ENCODE results near the gene TOE1. TPM values are rescaled to one million over a fixed set of nuclear protein-coding genes. Genes with fewer than 3 reads are reported as not detected.
A peak's percentile ranks its signal among the peaks of the same experiment; 100 is the strongest.

TOE1 gene
- total RNA-seq, 2 donors from 2014 or later: 9.6 to 16.7 TPM

GRCh38 chr1:45332346-45332720 is 7.6 kb upstream of the TOE1 start:
- H3K27ac ChIP-seq (ENCODE audit: low read depth, low read length): no peak overlapping the region
- peaks cover 42% of the 10 kb centered on the region for H3K4me1 Mint-ChIP-seq
- no peaks in the 10 kb centered on the region for H3K9me3 ChIP-seq (ENCODE audit: control insufficient read depth, low read length)
- H3K27ac Mint-ChIP-seq: no peak overlapping the region
- H3K27me3 ChIP-seq (ENCODE audit: control insufficient read depth, insufficient read depth, low read length, poor library complexity, severe bottlenecking): no peaks in the 10 kb centered on the region
- no peak for DNase-seq
- H3K36me3 ChIP-seq (ENCODE audit: control insufficient read depth, insufficient read depth, low read length): peaks cover 43% of the 10 kb centered on the region
- WGBS, 2 experiments (ENCODE audit: insufficient coverage in 1 of 2, insufficient read length in 1 of 2): 96 to 97% methylated on average over 5 to 10 of the region's 10 CpGs
- H3K27me3 Mint-ChIP-seq (ENCODE audit: insufficient read depth): no peaks in the 10 kb centered on the region
- no peaks in the 10 kb centered on the region for H3K9me3 Mint-ChIP-seq
- H3K36me3 Mint-ChIP-seq (ENCODE audit: low read depth): peaks cover 39% of the 10 kb centered on the region
- H3K4me1 ChIP-seq (ENCODE audit: control insufficient read depth, insufficient read depth, low read length): peaks cover 3% of the 10 kb centered on the region
- H3K4me3 Mint-ChIP-seq: no peak overlapping the region
- no peak overlapping the region for H3K9ac ChIP-seq (ENCODE audit: extremely low read depth, low read length, poor library complexity, severe bottlenecking)
- no peak overlapping the region for H3K4me3 ChIP-seq (ENCODE audit: low read length)
- no peak for TF ChIP-seq CTCF (conservative IDR thresholded peaks at IDR 0.05)

GRCh38 chr1:45334308-45335245 is 5.4 kb upstream of the TOE1 start:
- Histone ChIP-seq H3K36me3 (ENCODE audit: control insufficient read depth, insufficient read depth, low read length) (peaks cover 47% of the 10 kb centered on the region), H3K4me3 (ENCODE audit: low read length) (peak overlapping the region; percentile 46), H3K27me3 (ENCODE audit: control insufficient read depth, insufficient read depth, low read length, poor library complexity, severe bottlenecking) (no peaks in the 10 kb centered on the region), H3K27ac (ENCODE audit: low read depth, low read length) (no peak overlapping the region), H3K9me3 (ENCODE audit: control insufficient read depth, low read length) (peaks cover 10% of the 10 kb centered on the region), H3K4me1 (ENCODE audit: control insufficient read depth, insufficient read depth, low read length) (peaks cover 3% of the 10 kb centered on the region), H3K9ac (ENCODE audit: extremely low read depth, low read length, poor library complexity, severe bottlenecking) (no peak overlapping the region)
- H3K27me3 Mint-ChIP-seq (ENCODE audit: insufficient read depth): no peaks in the 10 kb centered on the region
- 88 to 89% methylated on average over 5 to 9 of the region's 9 CpGs for WGBS, 2 experiments (ENCODE audit: insufficient coverage in 1 of 2, insufficient read length in 1 of 2)
- no peak overlapping the region for H3K4me3 Mint-ChIP-seq
- peak; percentile 69 for TF ChIP-seq CTCF (conservative IDR thresholded peaks at IDR 0.05)
- H3K36me3 Mint-ChIP-seq (ENCODE audit: low read depth): peaks cover 43% of the 10 kb centered on the region
- H3K4me1 Mint-ChIP-seq: peaks cover 29% of the 10 kb centered on the region
- H3K9me3 Mint-ChIP-seq: peaks cover 2% of the 10 kb centered on the region
- H3K27ac Mint-ChIP-seq: peak overlapping the region; percentile 75
- DNase-seq: peak; percentile 83

GRCh38 chr1:45335855-45336324 is 4.1 kb upstream of the TOE1 start:
- Mint-ChIP-seq H3K27me3 (ENCODE audit: insufficient read depth) (no peaks in the 10 kb centered on the region), H3K4me3 (peak overlapping the region; percentile 2), H3K27ac (peak overlapping the region; percentile 88), H3K4me1 (peaks cover 34% of the 10 kb centered on the region), H3K36me3 (ENCODE audit: low read depth) (peaks cover 35% of the 10 kb centered on the region), H3K9me3 (peaks cover 2% of the 10 kb centered on the region)
- no peak for DNase-seq
- Histone ChIP-seq H3K9me3 (ENCODE audit: control insufficient read depth, low read length) (peaks cover 10% of the 10 kb centered on the region), H3K27me3 (ENCODE audit: control insufficient read depth, insufficient read depth, low read length, poor library complexity, severe bottlenecking) (no peaks in the 10 kb centered on the region), H3K27ac (ENCODE audit: low read depth, low read length) (no peak overlapping the region), H3K36me3 (ENCODE audit: control insufficient read depth, insufficient read depth, low read length) (peaks cover 38% of the 10 kb centered on the region), H3K9ac (ENCODE audit: extremely low read depth, low read length, poor library complexity, severe bottlenecking) (peak overlapping the region; percentile 2), H3K4me3 (ENCODE audit: low read length) (peak overlapping the region; percentile 46), H3K4me1 (ENCODE audit: control insufficient read depth, insufficient read depth, low read length) (peaks cover 3% of the 10 kb centered on the region)
- WGBS, 2 experiments (ENCODE audit: insufficient coverage in 1 of 2, insufficient read length in 1 of 2): 70 to 90% methylated on average over 3 to 4 of the region's 4 CpGs
- no peak for TF ChIP-seq CTCF (conservative IDR thresholded peaks at IDR 0.05)

Measured in endodermal cell (in vitro differentiated cells).